Hepatocyte (in vitro differentiated cells): ENCODE data around the gene ISY1. TPM values are rescaled to one million over a fixed set of nuclear protein-coding genes. Genes with fewer than 3 reads are reported as not detected.
A peak's percentile ranks its signal among the peaks of the same experiment; 100 is the strongest.

Experiments
- DNase-seq: peaks from one replicate; pipeline ENCODE4 v3.0.0-alpha.2; 2016; ENCODE audit warnings: low spot score
- H2AFZ ChIP-seq: fragments of 200-600 bp; sonication (generic); 2 replicates; pipeline ENCODE4 v1.6.0; 2016; ENCODE audit warnings: antibody characterized with exemption, mild to moderate bottlenecking
- H3K27ac ChIP-seq: fragments of 200-600 bp; sonication (generic); 2 replicates; pipeline ENCODE4 v1.5.1; 2016; ENCODE audit warnings: mild to moderate bottlenecking
- H3K27me3 ChIP-seq: fragments of 200-600 bp; sonication (generic); 2 replicates; pipeline ENCODE4 v1.6.1; 2016
- H3K36me3 ChIP-seq: fragments of 200-600 bp; sonication (generic); replicated peaks from 2 replicates; pipeline ENCODE4 v1.5.1; 2016; ENCODE audit warnings: low read depth; ENCODE audit not compliant: insufficient read depth
- H3K4me1 ChIP-seq: fragments of 200-600 bp; sonication (generic); 2 replicates; pipeline ENCODE4 v1.5.1; 2016; ENCODE audit warnings: mild to moderate bottlenecking, moderate library complexity; ENCODE audit not compliant: insufficient read depth
- H3K4me2 ChIP-seq: fragments of 200-600 bp; sonication (generic); 2 replicates; pipeline ENCODE4 v1.6.0; 2016
- H3K4me3 ChIP-seq: fragments of 200-600 bp; sonication (generic); 2 replicates; pipeline ENCODE4 v1.5.1; 2016; ENCODE audit warnings: mild to moderate bottlenecking
- H3K79me2 ChIP-seq: fragments of 200-600 bp; sonication (generic); 2 replicates; pipeline ENCODE4 v1.6.0; 2017; ENCODE audit warnings: mild to moderate bottlenecking
- H3K9me2 ChIP-seq: fragments of 200-600 bp; sonication (generic); replicated peaks from 2 replicates; pipeline ENCODE4 v1.6.0; 2017; ENCODE audit warnings: mild to moderate bottlenecking; ENCODE audit not compliant: insufficient read depth
- H3K9me3 ChIP-seq: fragments of 200-600 bp; sonication (generic); 2 replicates; pipeline ENCODE4 v1.5.1; 2016; ENCODE audit warnings: low read depth, mild to moderate bottlenecking
- H4K20me1 ChIP-seq: fragments of 200-600 bp; sonication (generic); 2 replicates; pipeline ENCODE4 v1.6.0; 2016; ENCODE audit warnings: mild to moderate bottlenecking; ENCODE audit not compliant: insufficient read depth, poor library complexity, severe bottlenecking
- CTCF ChIP-seq: fragments of 200-600 bp; sonication (generic); IDR thresholded peaks from 2 replicates; pipeline ENCODE4 v1.5.1; 2016; ENCODE audit warnings: antibody characterized with exemption, mild to moderate bottlenecking; ENCODE audit not compliant: poor library complexity
- EZH2 ChIP-seq: fragments of 200-600 bp; sonication (generic); IDR thresholded peaks from 2 replicates; pipeline ENCODE4 v1.6.1; 2016; ENCODE audit warnings: antibody characterized with exemption, mild to moderate bottlenecking, borderline replicate concordance
- EZH2phosphoT487 ChIP-seq: fragments of 200-600 bp; sonication (generic); IDR thresholded peaks from one replicate; pipeline ENCODE4 v1.6.1; 2018; ENCODE audit warnings: antibody characterized with exemption, mild to moderate bottlenecking, low read depth, moderate library complexity; ENCODE audit not compliant: unreplicated experiment, severe bottlenecking
- WGBS: methylation state at CpG from one replicate; pipeline ENCODE4 v1.1.6; 2016; ENCODE audit warnings: low lambda C conversion rate; ENCODE audit errors: missing lambda C conversion rate; 5-methylcytosine and 5-hydroxymethylcytosine counted together
- polyA plus RNA-seq: library from polyadenylated mRNA; unstranded; fragments of >200 nt; fragmentation: Nextera tagmentation; extraction: Ambion mirVana; gene quantifications from 2 replicates; pipeline ENCODE4 v1.2.1, GENCODE V29; 2016
- total RNA-seq: library from RNA; depleted of rRNA; stranded (reverse); fragments of >200 nt; gene quantifications from 2 replicates; pipeline ENCODE4 v1.2.3, GENCODE V29; 2014

Gene ISY1
- total and polyA plus RNA-seq, 2 experiments from 2014 or later: 20.1 to 35.8 TPM

- Histone ChIP-seq H2AFZ (peak overlapping the region; percentile 57), H4K20me1 (peaks cover 26% of the 10 kb centered on the region)
- 2% methylated on average over 22 of the region's 80 CpGs for WGBS
Observed at GRCh38 chr3:129121016-129121791, 39.7 kb downstream of the ISY1 start.

DNA sequence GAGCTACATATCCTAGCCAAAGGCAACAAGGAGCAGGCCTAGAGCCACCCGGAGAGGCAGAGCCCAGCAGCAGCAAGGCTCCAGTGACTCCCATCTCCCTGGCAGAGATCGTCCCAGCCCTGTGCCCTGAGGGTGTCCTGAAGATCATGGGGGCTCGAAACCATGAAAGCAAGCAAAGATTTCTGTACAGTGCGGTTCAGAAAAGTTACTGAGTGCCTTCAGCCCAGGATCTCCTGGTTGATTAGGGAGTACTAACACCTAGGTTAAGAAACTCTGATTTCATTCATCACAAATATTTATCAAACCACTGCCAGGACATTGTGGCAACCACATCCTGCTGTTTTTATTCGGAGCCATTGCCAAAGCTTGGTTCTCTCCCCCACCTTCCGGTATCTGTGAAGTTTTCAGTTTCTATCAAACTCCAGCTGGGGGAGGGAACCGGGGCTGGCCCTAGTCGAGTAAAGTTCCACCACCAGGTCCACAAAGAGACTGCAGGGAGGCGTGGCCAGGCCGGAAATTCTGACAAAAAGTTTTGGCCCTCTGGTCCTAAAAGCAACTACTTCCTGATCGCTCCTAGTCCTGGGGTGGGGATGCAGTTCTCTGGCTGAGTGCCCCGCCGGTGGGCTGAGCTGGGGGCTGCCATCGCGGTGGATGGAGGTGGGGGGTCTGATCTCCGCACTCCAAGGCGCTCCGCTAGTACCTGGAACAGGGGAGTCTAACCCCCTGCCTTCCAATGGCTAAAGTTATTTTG lies 40.4 kb downstream of the ISY1 start:
- H3K4me1 ChIP-seq: peaks cover 40% of the 10 kb centered on the region
- H3K9me2 ChIP-seq: no peaks in the 10 kb centered on the region
- 4% methylated on average over 17 of the region's 18 CpGs for WGBS
- no peaks in the 10 kb centered on the region for H3K36me3 ChIP-seq
- H3K79me2 ChIP-seq: peaks cover 49% of the 10 kb centered on the region
- TF ChIP-seq EZH2: no peak
- peak; percentile 19 for TF ChIP-seq CTCF
- TF ChIP-seq EZH2phosphoT487: no peak
- H3K27me3 ChIP-seq: no peaks in the 10 kb centered on the region
- peaks cover 27% of the 10 kb centered on the region for H4K20me1 ChIP-seq
- H3K4me2 ChIP-seq: peak overlapping the region; percentile 90
- peak overlapping the region; percentile 90 for H3K27ac ChIP-seq
- DNase-seq: peak; percentile 93
- H3K4me3 ChIP-seq: peak overlapping the region; percentile 63
- no peak overlapping the region for H2AFZ ChIP-seq
- H3K9me3 ChIP-seq: no peaks in the 10 kb centered on the region

More at GRCh38 chr3:129121016-129121791, 39.7 kb downstream of the ISY1 start:
- H3K9me3 ChIP-seq: no peaks in the 10 kb centered on the region
- peak overlapping the region; percentile 63 for H3K4me3 ChIP-seq
- peak overlapping the region; percentile 87 for H3K27ac ChIP-seq
- H3K27me3 ChIP-seq: no peaks in the 10 kb centered on the region
- TF ChIP-seq EZH2phosphoT487: no peak
- no peaks in the 10 kb centered on the region for H3K36me3 ChIP-seq
- peak overlapping the region; percentile 90 for H3K4me2 ChIP-seq
- H3K9me2 ChIP-seq: no peaks in the 10 kb centered on the region
- H3K4me1 ChIP-seq: peaks cover 40% of the 10 kb centered on the region
- H3K79me2 ChIP-seq: peaks cover 41% of the 10 kb centered on the region
- peak; percentile 46 for DNase-seq

DNA sequence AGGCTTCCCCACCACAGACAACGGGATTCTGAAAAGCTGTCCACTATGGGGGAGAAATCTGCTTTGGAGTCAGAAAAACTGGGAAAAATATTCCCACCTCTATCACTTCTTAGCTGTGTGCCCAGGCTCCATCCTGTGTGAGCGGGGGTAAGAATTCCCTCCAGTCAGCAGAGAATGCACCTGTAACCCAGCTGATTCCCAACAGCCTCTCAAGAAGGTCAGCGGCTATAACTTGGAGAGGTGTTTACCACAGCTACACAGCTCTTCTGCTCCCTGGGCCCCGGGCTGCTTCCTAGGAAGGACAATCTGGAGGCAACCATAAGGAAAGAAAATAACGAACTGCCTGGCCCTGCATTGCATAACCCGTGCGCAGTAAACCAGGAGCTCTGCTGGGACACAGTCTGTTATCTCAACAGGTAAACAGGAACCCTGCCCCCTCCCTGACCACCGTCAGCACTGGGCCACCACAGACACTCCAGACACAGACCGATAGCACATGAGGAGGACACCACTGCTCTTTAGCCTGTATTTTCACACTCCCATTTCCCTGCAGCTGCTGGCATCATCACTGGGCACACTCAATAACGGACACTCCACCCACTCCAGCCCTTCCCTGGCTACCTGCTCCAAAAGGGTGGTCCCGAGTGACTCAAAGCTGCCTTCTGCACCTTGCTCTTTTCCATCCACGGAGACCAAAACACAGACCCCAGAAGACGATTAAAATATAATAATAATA lies 41.3 kb downstream of the ISY1 start:
- peak overlapping the region; percentile 90 for H3K27ac ChIP-seq
- H3K9me2 ChIP-seq: no peaks in the 10 kb centered on the region
- H3K4me2 ChIP-seq: peak overlapping the region; percentile 90
- peak; percentile 85 for DNase-seq
- H3K36me3 ChIP-seq: no peaks in the 10 kb centered on the region
- peaks cover 58% of the 10 kb centered on the region for H3K79me2 ChIP-seq
- no peak for TF ChIP-seq EZH2
- TF ChIP-seq CTCF: no peak
- TF ChIP-seq EZH2phosphoT487: no peak
- no peaks in the 10 kb centered on the region for H3K9me3 ChIP-seq
- peaks cover 40% of the 10 kb centered on the region for H3K4me1 ChIP-seq
- H3K4me3 ChIP-seq: peak overlapping the region; percentile 25
- peaks cover 30% of the 10 kb centered on the region for H4K20me1 ChIP-seq
- WGBS: 17% methylated on average over 13 of the region's 13 CpGs
- H2AFZ ChIP-seq: no peak overlapping the region
- H3K27me3 ChIP-seq: no peaks in the 10 kb centered on the region
